Measurements from ENCODE around the gene TBX18.

DNA sequence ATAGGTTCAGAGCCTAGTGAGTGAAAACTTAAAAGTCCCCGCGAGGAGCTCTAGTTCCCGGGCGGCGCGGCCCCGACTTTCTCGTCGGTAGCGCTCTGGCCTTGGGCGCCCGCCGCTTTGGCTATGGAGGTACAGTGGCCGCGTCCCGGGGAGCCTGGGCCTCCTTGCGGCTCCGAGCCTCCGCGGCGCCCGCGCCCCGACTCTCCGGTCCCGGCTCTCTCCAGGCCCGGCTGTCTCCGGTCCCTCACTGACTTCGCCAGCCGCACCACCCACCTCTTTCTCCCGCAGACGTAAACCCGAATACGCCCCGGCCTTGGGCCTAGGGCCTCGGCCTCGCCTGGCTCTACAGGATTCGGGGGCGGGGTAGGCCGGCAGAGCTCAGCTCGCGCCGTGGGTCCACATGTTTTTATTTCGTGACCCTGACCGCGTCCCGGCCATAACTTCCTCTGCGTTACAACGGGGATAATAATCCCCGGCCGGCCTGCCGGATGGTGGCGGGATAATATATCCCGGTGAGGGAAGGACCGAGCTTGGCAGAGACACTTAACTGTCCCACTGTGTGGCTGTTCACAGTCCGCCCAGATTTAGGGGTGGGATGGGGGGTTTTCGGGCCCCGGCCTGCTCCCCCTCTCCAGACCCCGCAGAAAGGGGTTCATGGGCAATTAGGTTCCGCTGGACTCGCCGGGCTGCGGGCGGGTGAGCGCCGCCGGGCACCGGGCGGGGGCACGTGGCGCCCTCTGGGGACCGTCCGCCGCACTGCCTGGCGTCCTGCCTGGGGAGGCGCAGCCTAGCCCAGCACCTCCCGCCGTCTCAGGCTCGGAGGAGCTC, 10.0 kb upstream of the TBX18 start:
- no peak for TF ChIP-seq EZH2 (IDR thresholded peaks at IDR 0.05; ENCODE audit: low read length, missing control alignments)
- TF ChIP-seq, protein P1, sequence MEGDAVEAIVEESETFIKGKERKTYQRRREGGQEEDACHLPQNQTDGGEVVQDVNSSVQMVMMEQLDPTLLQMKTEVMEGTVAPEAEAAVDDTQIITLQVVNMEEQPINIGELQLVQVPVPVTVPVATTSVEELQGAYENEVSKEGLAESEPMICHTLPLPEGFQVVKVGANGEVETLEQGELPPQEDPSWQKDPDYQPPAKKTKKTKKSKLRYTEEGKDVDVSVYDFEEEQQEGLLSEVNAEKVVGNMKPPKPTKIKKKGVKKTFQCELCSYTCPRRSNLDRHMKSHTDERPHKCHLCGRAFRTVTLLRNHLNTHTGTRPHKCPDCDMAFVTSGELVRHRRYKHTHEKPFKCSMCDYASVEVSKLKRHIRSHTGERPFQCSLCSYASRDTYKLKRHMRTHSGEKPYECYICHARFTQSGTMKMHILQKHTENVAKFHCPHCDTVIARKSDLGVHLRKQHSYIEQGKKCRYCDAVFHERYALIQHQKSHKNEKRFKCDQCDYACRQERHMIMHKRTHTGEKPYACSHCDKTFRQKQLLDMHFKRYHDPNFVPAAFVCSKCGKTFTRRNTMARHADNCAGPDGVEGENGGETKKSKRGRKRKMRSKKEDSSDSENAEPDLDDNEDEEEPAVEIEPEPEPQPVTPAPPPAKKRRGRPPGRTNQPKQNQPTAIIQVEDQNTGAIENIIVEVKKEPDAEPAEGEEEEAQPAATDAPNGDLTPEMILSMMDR (conservative IDR thresholded peaks at IDR 0.05 in 1 of 2, IDR thresholded peaks at IDR 0.05 in 1 of 2; ENCODE audit: low read depth in 1 of 2, low read length in 2 of 2): peak; percentile 38 to 48

Measured in fibroblast of lung (primary cell).